Ureter (tissue), 1 donor: ENCODE results near the gene CASP14. TPM values are rescaled to one million over a fixed set of nuclear protein-coding genes. Genes with fewer than 3 reads are reported as not detected.
"Not testable (repeated sequence)": the region's sequence is repeated elsewhere in the genome, so short reads cannot be mapped to it uniquely, and the experiment has no call there.

Experiments used
- DNase-seq: peaks from one replicate; pipeline ENCODE4 v3.0.0-alpha.2; 2020; ENCODE audit warnings: low spot score
- total RNA-seq: library from RNA; stranded (reverse); gene quantifications from one replicate; pipeline ENCODE4 v1.2.4, GENCODE V29; 2023
- donor health status: DM: yes; HTN: yes; CAD: no.

CASP14 gene
- total RNA-seq, 1 donor from 2014 or later: 0.34 TPM

GRCh38 chr19:15072930-15073647 lies 23.8 kb downstream of the CASP14 start:
- peak; percentile 81 for DNase-seq

GRCh38 chr19:15074371-15074770 lies 25.1 kb downstream of the CASP14 start:
- DNase-seq: no peak

- no peak for DNase-seq
Observed at GRCh38 chr19:15075806-15076205, 26.5 kb downstream of the CASP14 start.

GRCh38 chr19:15080002-15080401 lies 30.7 kb downstream of the CASP14 start:
- not testable (repeated sequence) for DNase-seq

- DNase-seq: no peak
Observed at GRCh38 chr19:15081911-15082310, 32.6 kb downstream of the CASP14 start, which contains the start of gene OR1I1. Gene OR1I1 (plus strand): TSS chr19:15082211. CDS start chr19:15087066, 4,855 bp downstream.

GRCh38 chr19:15087182-15087581 lies 37.9 kb downstream of the CASP14 start:
- DNase-seq: no peak

GRCh38 chr19:15091918-15092753 lies 42.9 kb downstream of the CASP14 start:
- peak; percentile 54 for DNase-seq

GRCh38 chr19:15093001-15093400 lies 43.7 kb downstream of the CASP14 start:
- no peak for DNase-seq

GRCh38 chr19:15096223-15096622 lies 46.9 kb downstream of the CASP14 start:
- no peak for DNase-seq

- DNase-seq: not testable (repeated sequence)
Observed at GRCh38 chr19:15097980-15098379, 48.7 kb downstream of the CASP14 start.

- DNase-seq: no peak
Observed at GRCh38 chr19:15098460-15098859, 49.2 kb downstream of the CASP14 start.

GRCh38 chr19:15099017-15099582 lies 49.8 kb downstream of the CASP14 start:
- DNase-seq: no peak

- DNase-seq: no peak
Observed at GRCh38 chr19:15101479-15102082, 52.3 kb downstream of the CASP14 start.

GRCh38 chr19:15104003-15104402 lies 54.7 kb downstream of the CASP14 start:
- no peak for DNase-seq

GRCh38 chr19:15104411-15104810 lies 55.1 kb downstream of the CASP14 start:
- DNase-seq: no peak

GRCh38 chr19:15105044-15105443 lies 55.8 kb downstream of the CASP14 start:
- DNase-seq: no peak

- DNase-seq: peak; percentile 49
Observed at GRCh38 chr19:15107061-15108010, 58.1 kb downstream of the CASP14 start, which contains the start of gene SYDE1. Gene SYDE1 (plus strand): TSS chr19:15107401. CDS start chr19:15107434, 33 bp downstream.
